ENCODE results near the gene GLI1. TPM values are rescaled to one million over a fixed set of nuclear protein-coding genes. Genes with fewer than 3 reads are reported as not detected.

Gene GLI1
- polyA plus RNA-seq, 1 of the 3 experiments (the other 2 are of a cell fraction) = 0.90 TPM

DNA sequence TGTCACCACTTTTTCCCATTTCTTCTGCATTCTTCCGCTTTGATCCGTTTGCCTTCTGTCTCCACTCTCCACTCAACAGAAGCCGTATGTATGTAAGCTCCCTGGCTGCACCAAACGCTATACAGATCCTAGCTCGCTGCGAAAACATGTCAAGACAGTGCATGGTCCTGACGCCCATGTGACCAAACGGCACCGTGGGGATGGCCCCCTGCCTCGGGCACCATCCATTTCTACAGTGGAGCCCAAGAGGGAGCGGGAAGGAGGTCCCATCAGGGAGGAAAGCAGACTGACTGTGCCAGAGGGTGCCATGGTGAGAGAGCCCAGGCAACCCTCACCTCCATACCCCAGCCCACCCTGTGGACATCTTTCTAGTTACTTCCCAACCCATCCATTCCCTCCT is 8.3 kb downstream of the GLI1 start:
- H3K4me2 ChIP-seq = no peak overlapping the region
- H3K27me3 ChIP-seq (ENCODE audit: insufficient read depth) = peaks cover 65% of the 10 kb centered on the region
- H3K9me2 ChIP-seq = no peaks in the 10 kb centered on the region
- no peaks in the 10 kb centered on the region for H3K36me3 ChIP-seq (replicated peaks in 1 of 2; ENCODE audit: control insufficient read depth in 1 of 2, insufficient read depth in 2 of 2, low read length in 1 of 2)
- no peaks in the 10 kb centered on the region for H3K79me2 ChIP-seq (ENCODE audit: insufficient read depth)
- WGBS (ENCODE audit: low lambda C conversion rate) = 65% methylated on average over 9 of the region's 11 CpGs
- no peak overlapping the region for H3K9ac ChIP-seq
- no peak overlapping the region for H3K27ac ChIP-seq (ENCODE audit: low read depth in 2 of 2, low read length in 1 of 2)
- ChIA-PET POLR2A (no interaction called here), CTCF (interaction anchor here (1.0 to 2.8 kb wide), 2 partner anchors 9 to 161 kb away, joined by 3 to 22 read pairs; partner anchors contain the start of gene GLI1)
- no peaks in the 10 kb centered on the region for H4K20me1 ChIP-seq (ENCODE audit: insufficient read depth)
- H3F3A ChIP-seq (replicated peaks; ENCODE audit: insufficient read depth) = no peaks in the 10 kb centered on the region
- DNase-seq = no peak
- no peak overlapping the region for H2AFZ ChIP-seq (ENCODE audit: low read depth)
- H3K4me1 ChIP-seq (ENCODE audit: control insufficient read depth in 1 of 2, insufficient read depth in 2 of 2, low read depth in 1 of 2, low read length in 1 of 2) = no peaks in the 10 kb centered on the region; a peak in 1 of 4 replicates
- H3K9me3 ChIP-seq = no peaks in the 10 kb centered on the region
- no peak for TF ChIP-seq FOXM1 (IDR thresholded peaks at IDR 0.05; ENCODE audit: low read depth)
- H3K4me3 ChIP-seq (ENCODE audit: low read depth in 2 of 2, low read length in 1 of 2) = no peak overlapping the region

DNA sequence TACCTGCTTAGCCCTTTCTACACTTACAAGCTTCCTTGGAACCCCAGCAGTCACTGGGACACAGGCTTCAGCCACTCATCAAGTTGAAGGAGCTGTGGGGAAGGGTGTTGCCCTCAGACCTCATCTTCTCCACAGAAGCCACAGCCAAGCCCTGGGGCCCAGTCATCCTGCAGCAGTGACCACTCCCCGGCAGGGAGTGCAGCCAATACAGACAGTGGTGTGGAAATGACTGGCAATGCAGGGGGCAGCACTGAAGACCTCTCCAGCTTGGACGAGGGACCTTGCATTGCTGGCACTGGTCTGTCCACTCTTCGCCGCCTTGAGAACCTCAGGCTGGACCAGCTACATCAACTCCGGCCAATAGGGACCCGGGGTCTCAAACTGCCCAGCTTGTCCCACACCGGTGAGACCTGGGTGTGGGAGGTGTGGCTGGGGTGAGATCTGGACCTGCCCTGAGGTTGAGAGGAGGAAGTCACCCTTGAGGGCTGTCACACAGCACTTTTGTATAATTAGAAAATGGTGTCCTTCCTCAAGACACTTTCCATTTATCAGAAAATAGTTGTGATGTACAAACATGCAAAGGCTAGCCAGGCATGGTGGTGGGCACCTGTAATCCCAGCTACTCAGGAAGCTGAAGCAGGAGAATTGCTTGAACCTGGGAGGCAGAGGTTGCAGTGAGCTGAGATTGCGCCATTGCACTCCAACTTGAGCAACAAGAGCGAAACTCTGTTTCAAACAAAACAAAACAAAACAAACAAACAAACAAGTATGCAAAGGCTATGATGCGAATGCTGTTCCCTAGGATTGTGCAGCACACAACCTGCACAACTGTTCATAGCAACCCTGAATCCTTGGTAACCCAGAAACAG is 9.9 kb downstream of the GLI1 start:
- POLR2A ChIA-PET = no interaction called here
- DNase-seq = no peak
- TF ChIP-seq RAD21 (IDR thresholded peaks at IDR 0.05; ENCODE audit: low read length) (no peak), TCF12 (IDR thresholded peaks at IDR 0.05) (no peak), EZH2phosphoT487 (IDR thresholded peaks at IDR 0.05; ENCODE audit: borderline replicate concordance, low read depth) (no peak), NFIC (IDR thresholded peaks at IDR 0.05; ENCODE audit: borderline replicate concordance) (no peak)

DNA sequence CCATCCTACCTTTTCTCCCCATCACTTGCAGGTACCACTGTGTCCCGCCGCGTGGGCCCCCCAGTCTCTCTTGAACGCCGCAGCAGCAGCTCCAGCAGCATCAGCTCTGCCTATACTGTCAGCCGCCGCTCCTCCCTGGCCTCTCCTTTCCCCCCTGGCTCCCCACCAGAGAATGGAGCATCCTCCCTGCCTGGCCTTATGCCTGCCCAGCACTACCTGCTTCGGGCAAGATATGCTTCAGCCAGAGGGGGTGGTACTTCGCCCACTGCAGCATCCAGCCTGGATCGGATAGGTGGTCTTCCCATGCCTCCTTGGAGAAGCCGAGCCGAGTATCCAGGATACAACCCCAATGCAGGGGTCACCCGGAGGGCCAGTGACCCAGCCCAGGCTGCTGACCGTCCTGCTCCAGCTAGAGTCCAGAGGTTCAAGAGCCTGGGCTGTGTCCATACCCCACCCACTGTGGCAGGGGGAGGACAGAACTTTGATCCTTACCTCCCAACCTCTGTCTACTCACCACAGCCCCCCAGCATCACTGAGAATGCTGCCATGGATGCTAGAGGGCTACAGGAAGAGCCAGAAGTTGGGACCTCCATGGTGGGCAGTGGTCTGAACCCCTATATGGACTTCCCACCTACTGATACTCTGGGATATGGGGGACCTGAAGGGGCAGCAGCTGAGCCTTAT is 10.8 kb downstream of the GLI1 start:
- WGBS (ENCODE audit: low lambda C conversion rate) = 59% methylated on average over 8 of the region's 14 CpGs
- H3K4me3 ChIP-seq (ENCODE audit: low read depth in 2 of 2, low read length in 1 of 2) = no peak overlapping the region
- H3K27me3 ChIP-seq (ENCODE audit: insufficient read depth) = peaks cover 87% of the 10 kb centered on the region
- POLR2A ChIA-PET = no interaction called here
- H3K36me3 ChIP-seq (replicated peaks in 1 of 2; ENCODE audit: control insufficient read depth in 1 of 2, insufficient read depth in 2 of 2, low read length in 1 of 2) = no peaks in the 10 kb centered on the region
- no peaks in the 10 kb centered on the region for H3F3A ChIP-seq (replicated peaks; ENCODE audit: insufficient read depth)
- no peak overlapping the region for H3K27ac ChIP-seq (ENCODE audit: low read depth in 2 of 2, low read length in 1 of 2)
- DNase-seq = no peak
- no peak overlapping the region for H3K9ac ChIP-seq
- no peaks in the 10 kb centered on the region for H4K20me1 ChIP-seq (ENCODE audit: insufficient read depth)
- peaks cover 0 to under 1% of the 10 kb centered on the region in 2 experiments; a peak in 1 of 4 replicates for H3K4me1 ChIP-seq (ENCODE audit: control insufficient read depth in 1 of 2, insufficient read depth in 2 of 2, low read depth in 1 of 2, low read length in 1 of 2)
- CTCF ChIA-PET = interaction anchor here (0.7 to 2.8 kb wide), 7 partner anchors 8 to 230 kb away, joined by 3 to 22 read pairs (median 7); partner anchors contain the start of gene GLI1
- no peaks in the 10 kb centered on the region for H3K9me2 ChIP-seq
- H3K79me2 ChIP-seq (ENCODE audit: insufficient read depth) = no peaks in the 10 kb centered on the region
- H3K9me3 ChIP-seq = no peaks in the 10 kb centered on the region
- H3K4me2 ChIP-seq = no peak overlapping the region
- no peak overlapping the region for H2AFZ ChIP-seq (ENCODE audit: low read depth)
- TF ChIP-seq GABPA (IDR thresholded peaks at IDR 0.05; ENCODE audit: low read depth) (no peak), NRF1 (IDR thresholded peaks at IDR 0.05; ENCODE audit: low read depth, low read length) (no peak), TCF12 (IDR thresholded peaks at IDR 0.05) (no peak), SMC3 (IDR thresholded peaks at IDR 0.05; ENCODE audit: low read depth, low read length) (no peak), RXRA (IDR thresholded peaks at IDR 0.05; ENCODE audit: borderline replicate concordance, low read depth) (no peak), FOXM1 (IDR thresholded peaks at IDR 0.05; ENCODE audit: low read depth) (no peak), ZBTB33 (IDR thresholded peaks at IDR 0.05; ENCODE audit: borderline replicate concordance, low read depth) (no peak), POLR2AphosphoS5 (IDR thresholded peaks at IDR 0.05; ENCODE audit: low read depth, low read length) (no peak), IRF3 (IDR thresholded peaks at IDR 0.05; ENCODE audit: low read depth, low read length) (no peak)
- TF ChIP-seq, protein P1, sequence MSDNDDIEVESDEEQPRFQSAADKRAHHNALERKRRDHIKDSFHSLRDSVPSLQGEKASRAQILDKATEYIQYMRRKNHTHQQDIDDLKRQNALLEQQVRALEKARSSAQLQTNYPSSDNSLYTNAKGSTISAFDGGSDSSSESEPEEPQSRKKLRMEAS (IDR thresholded peaks at IDR 0.05; ENCODE audit: low read depth) = no peak
- TF ChIP-seq, protein P2, sequence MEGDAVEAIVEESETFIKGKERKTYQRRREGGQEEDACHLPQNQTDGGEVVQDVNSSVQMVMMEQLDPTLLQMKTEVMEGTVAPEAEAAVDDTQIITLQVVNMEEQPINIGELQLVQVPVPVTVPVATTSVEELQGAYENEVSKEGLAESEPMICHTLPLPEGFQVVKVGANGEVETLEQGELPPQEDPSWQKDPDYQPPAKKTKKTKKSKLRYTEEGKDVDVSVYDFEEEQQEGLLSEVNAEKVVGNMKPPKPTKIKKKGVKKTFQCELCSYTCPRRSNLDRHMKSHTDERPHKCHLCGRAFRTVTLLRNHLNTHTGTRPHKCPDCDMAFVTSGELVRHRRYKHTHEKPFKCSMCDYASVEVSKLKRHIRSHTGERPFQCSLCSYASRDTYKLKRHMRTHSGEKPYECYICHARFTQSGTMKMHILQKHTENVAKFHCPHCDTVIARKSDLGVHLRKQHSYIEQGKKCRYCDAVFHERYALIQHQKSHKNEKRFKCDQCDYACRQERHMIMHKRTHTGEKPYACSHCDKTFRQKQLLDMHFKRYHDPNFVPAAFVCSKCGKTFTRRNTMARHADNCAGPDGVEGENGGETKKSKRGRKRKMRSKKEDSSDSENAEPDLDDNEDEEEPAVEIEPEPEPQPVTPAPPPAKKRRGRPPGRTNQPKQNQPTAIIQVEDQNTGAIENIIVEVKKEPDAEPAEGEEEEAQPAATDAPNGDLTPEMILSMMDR (IDR thresholded peaks at IDR 0.05) = no peak

More for the DNA sequence above, 9.9 kb downstream of the GLI1 start:
- no peaks in the 10 kb centered on the region for H3F3A ChIP-seq (replicated peaks; ENCODE audit: insufficient read depth)
- peaks cover 82% of the 10 kb centered on the region for H3K27me3 ChIP-seq (ENCODE audit: insufficient read depth)
- no peaks in the 10 kb centered on the region for H3K9me2 ChIP-seq
- H3K4me3 ChIP-seq (ENCODE audit: low read depth in 2 of 2, low read length in 1 of 2) = no peak overlapping the region
- WGBS (ENCODE audit: low lambda C conversion rate) = 52% methylated on average over 10 of the region's 10 CpGs
- H3K27ac ChIP-seq (ENCODE audit: low read depth in 2 of 2, low read length in 1 of 2) = no peak overlapping the region
- no peaks in the 10 kb centered on the region for H3K4me1 ChIP-seq (ENCODE audit: control insufficient read depth in 1 of 2, insufficient read depth in 2 of 2, low read depth in 1 of 2, low read length in 1 of 2)
- H3K4me2 ChIP-seq = no peak overlapping the region
- CTCF ChIA-PET = interaction anchor here (0.7 to 2.8 kb wide), 5 partner anchors 9 to 230 kb away, joined by 3 to 22 read pairs (median 5); partner anchors contain the start of gene GLI1
- H3K9ac ChIP-seq = no peak overlapping the region
- H3K79me2 ChIP-seq (ENCODE audit: insufficient read depth) = no peaks in the 10 kb centered on the region
- no peaks in the 10 kb centered on the region for H3K36me3 ChIP-seq (replicated peaks in 1 of 2; ENCODE audit: control insufficient read depth in 1 of 2, insufficient read depth in 2 of 2, low read length in 1 of 2)
- H2AFZ ChIP-seq (ENCODE audit: low read depth) = no peak overlapping the region
- H4K20me1 ChIP-seq (ENCODE audit: insufficient read depth) = no peaks in the 10 kb centered on the region
- H3K9me3 ChIP-seq = no peaks in the 10 kb centered on the region

Data from SK-N-SH (cell line).